Stimulated activated CD8-positive, alpha-beta memory T cell treated with anti-CD3 and anti-CD28 coated beads, Interleukin-7, amount 100 ng/mL, for 1 hour (primary cell): ENCODE measurements around the gene CDK11B.

Experiments
- DNase-seq, 2 donors: peaks; one replicate each; pipeline ENCODE4 v3.0.0-alpha.2; 2020; ENCODE audit warnings: low read depth in 2 of 2

The CDK11B gene

DNA sequence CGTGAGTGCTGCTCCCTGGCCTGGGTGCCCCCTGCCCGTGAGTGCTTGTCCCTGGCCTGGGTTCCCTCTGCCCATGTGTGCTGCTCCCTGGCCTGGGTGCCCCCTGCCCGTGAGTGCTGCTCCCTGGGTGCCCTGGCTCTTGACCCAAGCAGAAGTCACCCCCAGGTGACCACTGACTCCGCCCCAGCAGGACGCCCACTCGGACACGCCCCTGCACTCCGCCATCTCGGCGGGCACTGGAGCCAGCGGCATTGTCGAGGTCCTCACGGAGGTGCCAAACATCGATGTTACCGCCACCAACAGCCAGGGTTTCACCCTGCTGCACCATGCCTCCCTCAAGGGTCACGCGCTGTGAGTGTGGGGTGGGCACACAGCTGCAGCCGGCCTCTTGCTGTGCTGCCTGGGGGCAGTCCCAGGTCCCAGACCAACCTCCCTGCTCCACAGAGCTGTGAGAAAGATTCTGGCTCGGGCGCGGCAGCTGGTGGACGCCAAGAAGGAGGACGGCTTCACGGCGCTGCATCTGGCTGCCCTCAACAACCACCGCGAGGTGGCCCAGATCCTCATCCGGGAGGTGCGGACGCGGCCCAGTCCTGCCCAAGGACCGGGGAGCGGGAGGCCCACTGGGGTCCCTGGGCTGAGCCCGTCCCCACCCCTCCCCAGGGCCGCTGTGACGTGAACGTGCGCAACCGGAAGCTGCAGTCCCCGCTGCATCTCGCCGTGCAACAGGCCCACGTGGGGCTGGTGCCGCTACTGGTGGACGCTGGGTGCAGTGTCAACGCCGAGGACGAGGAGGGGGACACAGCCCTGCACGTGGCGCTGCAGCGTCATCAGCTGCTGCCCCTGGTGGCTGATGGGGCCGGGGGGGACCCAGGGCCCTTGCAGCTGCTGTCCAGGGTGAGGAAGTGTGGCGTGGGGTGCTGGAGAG, 30.7 kb downstream of the CDK11B start:
- DNase-seq, result no peak

DNA sequence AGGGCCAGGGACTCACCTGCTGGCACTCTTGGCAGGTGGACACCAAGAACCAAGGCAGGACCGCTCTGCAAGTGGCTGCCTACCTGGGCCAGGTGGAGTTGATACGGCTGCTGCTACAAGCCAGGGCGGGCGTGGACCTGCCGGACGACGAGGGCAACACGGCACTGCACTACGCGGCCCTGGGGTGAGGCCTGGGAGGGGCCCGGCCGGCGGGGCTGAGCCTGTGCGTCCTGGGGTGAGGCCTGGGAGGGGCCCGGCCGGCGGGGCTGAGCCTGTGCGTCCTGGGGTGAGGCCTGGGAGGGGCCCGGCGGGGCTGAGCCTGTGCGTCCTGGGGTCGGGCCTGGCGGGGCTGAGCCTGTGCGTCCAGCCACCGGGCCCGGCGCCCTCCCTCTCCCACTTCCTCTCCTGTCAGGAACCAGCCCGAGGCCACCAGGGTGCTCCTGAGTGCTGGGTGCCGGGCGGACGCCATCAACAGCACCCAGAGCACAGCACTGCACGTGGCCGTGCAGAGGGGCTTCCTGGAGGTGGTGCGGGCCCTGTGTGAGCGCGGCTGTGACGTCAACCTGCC, 31.5 kb downstream of the CDK11B start:
- DNase-seq, result no peak

DNA sequence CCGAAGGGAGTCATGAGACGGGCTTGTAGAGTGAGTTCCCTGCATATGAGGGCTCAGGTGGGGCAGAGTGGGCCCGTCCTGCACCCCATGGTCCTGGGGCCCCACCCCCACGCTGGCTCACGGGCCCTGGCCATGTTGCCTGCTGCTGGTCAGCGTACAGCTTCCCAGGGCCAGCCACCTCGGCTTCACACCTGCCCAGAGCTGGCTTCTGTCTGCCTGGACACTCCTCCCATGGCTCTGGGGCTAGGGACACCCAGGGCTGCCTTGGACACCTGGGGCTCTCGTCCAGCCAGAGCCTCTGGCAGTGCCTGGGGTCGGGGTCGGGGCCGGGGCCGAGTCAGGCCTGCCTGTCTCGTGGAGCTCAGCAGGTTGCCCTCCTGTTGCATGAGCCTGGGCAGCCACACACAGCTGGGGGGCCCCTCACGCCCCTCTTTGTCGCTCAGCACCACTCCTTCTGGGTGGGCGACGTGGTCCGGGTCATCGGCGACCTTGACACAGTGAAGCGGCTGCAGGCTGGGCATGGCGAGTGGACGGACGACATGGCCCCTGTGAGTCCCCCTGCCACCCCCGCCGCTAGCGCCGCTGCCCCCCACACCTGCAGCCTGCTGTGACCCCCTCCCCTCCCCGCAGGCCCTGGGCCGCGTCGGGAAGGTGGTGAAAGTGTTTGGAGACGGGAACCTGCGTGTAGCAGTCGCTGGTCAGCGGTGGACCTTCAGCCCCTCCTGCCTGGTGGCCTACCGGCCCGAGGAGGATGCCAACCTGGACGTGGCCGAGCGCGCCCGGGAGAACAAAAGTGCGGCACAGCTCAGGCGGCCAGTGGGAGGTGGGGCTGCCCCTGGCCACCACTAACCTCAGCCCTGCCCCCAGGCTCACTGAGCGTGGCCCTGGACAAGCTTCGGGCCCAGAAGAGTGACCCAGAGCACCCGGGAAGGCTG, 32.3 kb downstream of the CDK11B start:
- DNase-seq, result no peak

DNA sequence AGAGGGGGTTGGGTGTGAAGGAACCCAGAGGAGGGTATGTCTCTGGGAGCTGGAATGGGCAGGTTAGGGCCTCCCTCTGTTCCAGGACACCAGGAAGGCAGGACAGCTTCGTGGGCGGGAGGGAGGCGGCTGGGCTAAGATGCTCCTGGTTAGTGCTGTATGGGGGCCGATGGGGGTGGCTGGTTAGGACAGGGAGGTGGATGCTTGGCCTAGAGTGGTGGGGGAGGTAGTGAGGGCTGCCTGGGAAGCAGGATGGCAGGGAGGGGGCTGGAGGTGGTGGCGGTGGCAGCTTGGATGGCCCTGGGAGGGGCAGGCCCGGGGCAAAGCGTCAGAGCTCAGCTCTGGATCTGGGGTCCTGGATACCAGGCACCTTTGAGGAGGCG, 33.0 kb downstream of the CDK11B start:
- DNase-seq, result no peak

DNA sequence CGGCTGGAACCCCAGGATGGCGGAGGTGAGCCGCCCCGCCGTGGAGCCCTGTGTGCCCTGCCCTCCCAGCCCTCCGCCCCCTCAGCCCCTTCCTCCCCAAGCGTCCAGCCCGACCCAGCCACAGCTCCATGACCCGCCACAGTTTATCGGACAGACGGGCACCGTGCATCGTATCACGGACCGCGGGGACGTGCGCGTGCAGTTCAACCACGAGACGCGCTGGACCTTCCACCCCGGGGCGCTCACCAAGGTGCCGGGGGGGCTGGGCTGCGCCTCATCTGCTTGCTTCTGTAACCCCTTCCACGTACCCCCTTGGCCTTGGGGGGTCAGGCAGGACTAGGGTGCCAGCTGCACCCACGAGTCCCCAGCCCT, 33.4 kb downstream of the CDK11B start:
- DNase-seq, result no peak

DNA sequence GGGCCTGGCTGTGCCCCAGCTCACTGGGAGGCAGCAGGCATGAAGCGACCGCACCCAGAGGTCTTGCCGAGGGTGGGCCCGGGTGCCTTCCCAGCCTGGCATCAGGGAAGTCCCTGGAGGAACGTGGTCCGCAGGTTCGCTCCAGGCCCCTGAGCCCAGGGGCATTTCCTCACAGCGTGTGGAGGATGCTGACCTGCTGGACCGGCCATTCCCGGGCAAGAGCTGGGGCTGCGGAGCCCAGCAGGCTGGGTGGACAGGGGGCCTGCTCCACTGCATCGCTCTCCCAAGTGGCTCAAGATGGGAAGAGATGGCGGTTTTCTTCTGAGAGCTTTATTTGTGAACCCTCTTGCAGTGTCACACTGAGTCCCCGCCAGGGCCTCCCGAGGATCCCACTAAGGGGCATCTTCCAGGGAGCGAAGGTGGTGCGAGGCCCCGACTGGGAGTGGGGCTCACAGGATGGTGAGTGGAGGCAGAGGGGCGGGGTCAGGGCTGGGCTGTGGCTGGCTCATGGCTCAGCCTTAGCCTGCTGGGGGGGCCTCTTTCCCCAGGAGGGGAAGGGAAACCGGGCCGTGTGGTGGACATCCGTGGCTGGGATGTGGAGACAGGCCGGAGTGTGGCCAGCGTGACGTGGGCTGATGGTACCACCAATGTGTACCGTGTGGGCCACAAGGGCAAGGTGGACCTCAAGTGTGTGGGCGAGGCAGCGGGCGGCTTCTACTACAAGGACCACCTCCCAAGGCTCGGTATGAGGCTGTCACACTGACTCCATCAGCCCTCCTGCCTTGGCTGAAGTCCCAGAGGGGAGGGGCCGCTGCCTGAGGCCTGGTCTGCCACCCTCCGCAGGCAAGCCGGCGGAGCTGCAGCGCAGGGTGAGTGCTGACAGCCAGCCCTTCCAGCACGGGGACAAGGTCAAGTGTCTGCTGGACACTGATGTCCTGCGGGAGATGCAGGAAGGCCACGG, 34.1 kb downstream of the CDK11B start:
- no peak for DNase-seq

DNA sequence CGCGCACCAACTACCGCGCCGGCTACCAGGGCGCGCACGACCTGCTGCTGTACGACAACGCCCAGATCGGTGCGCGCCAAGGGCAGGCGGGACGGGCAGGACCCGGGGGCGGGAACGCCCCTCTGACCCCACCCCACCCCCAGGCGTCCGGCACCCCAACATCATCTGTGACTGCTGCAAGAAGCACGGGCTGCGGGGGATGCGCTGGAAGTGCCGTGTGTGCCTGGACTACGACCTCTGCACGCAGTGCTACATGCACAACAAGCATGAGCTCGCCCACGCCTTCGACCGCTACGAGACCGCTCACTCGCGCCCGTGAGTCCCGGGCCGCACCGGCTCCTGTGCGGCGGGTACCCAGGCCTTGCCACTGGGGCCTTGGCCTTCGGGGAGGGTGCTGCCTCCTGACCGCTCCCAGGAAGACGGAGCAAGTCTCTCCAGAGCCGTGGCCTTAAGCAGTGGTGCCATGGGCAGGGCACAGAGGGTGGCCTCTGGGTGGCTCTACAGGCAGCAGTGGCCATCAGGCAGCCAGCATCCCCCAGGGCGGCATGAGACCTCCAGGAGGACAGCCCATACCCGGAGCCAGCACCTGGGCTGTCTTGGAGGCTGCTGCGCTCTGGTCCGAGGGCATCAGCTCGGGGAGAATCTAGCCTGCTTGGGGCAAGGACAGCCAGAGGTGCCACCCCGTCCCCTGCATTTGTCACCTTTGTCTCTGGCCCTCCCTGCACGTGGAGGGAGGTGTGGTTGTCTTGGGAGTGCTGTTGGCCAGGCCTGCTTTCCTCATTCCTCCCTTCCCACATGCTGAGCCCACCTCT, 35.0 kb downstream of the CDK11B start:
- DNase-seq, result no peak

DNA sequence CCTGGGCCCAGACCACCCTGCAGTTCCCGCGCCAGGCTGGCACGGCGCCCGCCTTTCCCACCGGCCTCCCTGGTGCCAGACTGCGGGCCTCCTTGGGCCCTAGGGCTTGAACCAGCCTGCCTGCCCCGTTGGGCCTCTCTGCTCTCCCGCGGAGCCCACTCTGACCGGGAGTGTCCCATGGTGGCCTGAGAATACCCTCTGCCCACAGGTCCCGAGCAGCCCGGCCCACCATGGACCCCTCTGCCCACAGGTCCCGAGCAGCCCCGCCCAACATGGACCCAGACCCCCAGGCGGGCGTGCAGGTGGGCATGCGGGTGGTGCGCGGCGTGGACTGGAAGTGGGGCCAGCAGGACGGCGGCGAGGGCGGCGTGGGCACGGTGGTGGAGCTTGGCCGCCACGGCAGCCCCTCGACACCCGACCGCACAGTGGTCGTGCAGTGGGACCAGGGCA, 35.6 kb downstream of the CDK11B start:
- DNase-seq, result no peak

DNA sequence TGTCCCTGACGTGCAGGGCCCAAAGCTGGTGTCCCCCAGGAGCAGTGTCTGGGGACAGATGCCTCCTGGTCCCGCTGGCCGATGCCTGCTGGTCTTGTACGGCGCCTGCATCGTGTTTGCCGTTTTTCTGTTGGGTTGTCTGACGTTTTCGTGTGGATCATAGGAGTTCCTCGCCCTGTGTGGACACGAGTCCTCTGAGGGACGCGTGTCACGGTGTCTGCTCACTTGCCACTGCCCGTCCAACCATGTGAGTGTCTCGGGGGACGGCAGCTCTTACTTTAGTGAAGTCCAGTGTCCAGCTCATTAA, 36.1 kb downstream of the CDK11B start:
- DNase-seq, result no peak

DNA sequence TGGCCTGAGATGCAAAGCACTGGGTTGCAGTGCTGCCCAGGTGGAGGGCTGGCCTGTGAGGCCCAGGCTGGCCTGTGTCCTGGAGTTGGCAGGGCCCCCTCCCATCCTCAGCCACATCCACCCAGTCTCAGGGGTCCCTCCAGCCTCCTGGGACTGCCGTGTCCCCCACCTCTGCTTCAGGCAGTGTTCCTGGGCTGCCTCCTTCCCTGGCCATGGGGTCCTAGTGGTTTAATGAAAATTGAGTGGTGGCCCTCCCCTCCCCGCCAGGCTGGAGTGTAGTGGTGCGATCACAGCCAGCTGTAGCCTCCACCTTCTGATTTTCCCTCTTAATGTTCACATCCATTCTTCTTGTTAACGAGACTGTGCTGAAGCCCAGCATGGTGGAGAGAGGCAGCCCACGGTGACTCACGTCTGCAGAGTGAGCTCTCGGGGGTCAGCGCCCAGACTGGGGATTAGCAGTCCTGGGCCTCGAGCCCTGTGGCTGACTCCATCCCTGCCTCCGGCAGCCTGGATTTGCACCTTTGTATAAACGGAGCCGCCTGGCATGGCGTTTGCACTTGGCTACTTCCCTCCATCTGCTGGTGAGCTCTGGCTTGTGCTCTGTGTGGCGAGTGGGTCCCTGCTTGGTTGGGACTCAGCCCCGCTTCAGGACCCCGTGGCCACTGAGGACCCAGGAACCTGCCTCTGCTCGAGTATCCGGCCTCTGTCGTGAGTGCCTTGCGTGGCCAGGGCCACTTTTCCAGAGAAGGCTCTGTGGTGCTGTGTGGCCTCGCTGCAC, 36.6 kb downstream of the CDK11B start:
- no peak for DNase-seq

DNA sequence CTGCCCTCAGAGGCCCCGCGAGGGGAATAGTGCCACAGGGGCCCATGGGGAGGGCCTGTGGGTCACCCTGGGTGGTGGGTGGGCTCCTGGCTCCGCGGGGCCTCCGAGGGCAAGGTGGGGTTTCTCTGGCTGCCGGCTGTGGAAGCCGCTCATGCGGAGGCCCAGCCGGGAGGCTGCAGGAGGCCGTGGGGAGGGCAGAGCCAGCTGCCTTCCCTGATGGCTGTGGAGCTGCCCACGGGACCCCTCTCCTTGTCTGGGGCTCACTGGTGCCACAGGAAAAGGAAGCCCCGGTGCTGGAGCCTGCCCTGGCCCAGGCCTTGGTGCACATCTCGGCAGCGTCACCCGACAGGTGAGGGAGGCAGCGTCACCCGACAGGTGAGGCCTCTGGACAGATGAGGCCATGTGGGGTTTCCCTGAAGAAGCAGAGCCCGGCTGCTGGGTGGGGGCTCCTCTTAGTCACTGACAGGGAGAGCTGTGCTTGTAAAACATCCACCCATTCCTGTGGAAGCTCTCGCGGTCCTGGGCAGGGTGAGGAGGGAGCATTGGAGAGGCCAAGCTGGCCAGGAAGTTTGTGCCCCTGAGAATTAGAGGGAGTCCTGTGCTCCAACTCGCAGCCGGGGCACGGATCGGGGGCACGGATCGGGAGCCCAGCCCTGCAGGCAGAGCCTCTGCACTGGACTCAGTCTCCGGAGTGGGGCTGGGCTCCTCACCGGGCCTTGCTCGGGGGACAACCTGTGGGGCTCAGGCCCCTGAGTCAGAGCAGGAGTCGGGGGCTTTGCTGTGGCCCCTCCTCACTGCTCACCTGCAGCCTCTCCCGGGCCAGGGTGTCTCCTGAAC, 37.4 kb downstream of the CDK11B start:
- DNase-seq, result no peak

DNA sequence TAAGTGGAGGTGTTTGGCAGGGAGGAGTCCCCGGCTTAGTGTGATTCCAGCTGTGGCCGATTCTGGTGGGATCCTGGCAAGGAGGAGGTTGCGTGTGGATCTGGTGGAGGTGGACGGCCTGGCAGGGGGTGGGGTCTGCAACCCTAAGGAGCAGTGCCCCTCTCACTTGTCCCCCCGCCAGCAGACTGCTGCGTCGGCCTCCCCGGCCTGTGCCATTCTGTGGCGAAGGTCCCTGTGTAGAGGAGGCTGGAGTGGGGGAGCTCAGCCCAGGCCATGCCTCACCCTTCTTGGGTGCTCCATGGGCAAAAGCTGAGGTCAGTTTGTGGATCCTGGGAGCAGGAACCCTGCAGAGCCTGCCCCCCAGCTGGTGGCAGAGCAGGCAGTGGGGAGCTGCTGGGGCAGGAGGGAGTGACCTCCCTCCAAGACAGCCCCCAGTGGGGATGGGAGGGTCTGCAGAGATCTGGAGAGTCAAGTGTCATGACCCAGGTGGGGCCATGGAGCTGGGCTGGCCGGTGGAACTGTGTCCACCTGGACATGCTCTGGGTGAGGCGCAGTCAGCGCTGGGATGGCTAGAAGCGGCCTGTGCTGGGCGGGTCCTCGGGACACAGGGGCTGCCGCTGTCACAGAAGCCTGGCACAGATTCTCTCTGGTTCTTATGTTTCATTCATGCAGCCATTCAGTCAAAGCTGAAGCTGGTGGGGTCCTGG, 38.2 kb downstream of the CDK11B start:
- DNase-seq, result no peak

DNA sequence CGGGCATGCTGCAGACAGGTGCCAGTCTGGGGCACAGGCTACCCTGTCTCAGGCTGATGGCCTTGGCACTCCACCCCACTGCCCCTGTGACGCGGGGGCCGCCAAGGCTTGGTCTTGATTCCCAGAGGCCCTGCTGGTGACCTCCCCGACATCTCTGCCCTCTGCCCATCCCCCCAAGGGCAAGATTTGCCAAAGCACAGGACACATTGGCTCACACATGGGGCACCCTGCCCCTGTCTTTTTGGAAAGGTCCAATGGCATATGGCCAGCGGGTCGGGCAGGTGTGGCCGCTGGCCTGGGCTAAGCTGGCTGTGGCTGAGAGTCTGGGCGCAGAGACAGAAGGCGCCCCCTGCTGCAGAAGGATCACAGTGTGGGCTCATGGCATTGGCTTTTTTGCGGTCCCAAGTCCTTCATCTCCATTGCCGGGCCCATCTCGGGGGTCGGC, 38.9 kb downstream of the CDK11B start:
- no peak for DNase-seq

DNA sequence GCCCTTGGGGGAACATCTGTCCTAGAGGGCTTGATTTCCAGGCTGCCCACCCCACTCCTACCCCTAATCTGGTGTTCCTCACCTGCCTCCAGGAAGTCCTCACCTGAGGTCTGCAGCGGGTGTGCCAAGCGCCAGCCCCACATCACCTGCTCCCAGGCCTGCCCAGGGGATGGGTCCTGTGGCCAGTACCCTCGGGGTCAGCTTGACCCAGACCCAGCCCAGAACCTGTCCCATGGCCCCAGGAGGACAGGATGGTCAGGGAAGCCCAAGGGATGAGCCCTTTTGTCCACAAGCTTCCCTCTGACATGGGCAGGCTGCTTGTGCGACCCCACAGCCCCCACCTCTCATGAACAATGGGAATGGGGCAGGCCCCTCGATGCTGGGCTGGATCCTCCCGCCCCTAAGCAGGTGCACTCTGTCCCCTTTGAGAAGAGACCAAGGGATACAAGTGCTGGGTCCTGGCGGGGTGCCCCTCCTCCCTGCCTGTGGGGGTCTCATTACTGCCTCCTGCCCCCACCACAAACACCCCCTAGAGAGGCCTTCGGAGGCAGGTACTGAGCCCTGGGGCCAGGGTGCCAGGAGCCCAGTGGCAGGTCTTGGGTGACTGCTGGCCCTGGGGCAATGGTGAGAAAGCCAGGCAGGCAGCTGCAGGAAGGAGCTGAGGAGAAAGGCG, 40.3 kb downstream of the CDK11B start:
- no peak for DNase-seq

DNA sequence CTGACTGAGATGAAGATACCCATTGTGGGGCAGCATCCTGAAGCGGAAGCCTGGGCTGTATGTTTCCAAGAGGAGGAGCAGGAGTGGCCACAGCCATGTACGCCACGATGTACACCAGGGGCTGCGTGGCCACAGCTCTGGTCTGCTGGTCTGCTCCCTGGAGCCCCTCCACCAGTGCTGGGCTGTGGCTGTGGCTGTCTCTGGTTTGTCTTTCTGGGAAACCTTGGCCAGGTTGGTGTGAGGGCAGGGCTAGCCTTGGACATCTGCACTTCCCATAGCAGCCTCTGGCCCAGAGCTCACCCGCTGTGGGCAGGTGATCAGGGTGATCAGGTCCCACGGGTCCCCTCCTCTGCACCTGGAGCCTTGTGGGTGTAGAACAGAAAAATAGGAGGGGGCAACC, 40.9 kb downstream of the CDK11B start:
- no peak for DNase-seq

DNA sequence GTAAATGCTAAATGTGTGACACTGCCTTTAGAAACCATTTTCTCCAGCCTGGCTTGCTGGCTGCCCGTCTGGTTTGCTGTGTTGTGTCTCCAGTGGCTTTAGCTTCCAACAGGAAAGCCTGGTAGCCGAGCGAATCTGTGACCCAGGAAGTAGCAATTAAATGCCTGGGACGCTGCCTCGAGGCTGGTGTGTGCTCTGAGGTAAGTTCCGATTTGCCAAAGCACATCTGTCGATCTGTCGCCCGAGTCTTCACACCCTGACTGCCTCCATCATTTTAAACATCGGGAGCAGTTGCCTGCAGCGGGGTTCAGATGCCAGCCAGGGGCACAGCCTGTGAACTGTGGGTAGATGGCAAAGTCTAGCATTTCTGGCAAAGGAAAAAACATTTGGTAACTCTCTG, 41.3 kb downstream of the CDK11B start:
- DNase-seq, result no peak

DNA sequence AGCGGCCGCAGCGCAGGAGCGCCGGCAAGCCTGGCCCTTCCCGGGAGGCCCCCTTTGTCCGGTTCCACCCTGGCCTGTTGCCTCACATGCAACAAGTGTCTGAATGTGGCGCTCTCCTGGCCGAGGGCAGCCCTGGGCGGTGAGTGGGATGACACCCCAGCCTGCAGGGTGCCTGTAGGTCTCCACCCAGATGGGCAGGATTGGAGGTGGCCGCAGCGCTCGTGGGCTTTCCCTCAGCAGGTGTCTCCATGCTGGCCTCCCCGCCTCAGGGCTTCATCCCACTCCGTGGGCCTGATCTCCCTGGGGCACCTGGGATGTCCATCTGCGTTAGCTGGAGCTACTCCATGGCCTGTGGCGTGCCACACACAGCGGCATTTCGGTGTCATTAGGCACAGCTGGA, 42.0 kb downstream of the CDK11B start:
- DNase-seq, result no peak
